Measurements from ENCODE around the gene CCDC154.

DNA sequence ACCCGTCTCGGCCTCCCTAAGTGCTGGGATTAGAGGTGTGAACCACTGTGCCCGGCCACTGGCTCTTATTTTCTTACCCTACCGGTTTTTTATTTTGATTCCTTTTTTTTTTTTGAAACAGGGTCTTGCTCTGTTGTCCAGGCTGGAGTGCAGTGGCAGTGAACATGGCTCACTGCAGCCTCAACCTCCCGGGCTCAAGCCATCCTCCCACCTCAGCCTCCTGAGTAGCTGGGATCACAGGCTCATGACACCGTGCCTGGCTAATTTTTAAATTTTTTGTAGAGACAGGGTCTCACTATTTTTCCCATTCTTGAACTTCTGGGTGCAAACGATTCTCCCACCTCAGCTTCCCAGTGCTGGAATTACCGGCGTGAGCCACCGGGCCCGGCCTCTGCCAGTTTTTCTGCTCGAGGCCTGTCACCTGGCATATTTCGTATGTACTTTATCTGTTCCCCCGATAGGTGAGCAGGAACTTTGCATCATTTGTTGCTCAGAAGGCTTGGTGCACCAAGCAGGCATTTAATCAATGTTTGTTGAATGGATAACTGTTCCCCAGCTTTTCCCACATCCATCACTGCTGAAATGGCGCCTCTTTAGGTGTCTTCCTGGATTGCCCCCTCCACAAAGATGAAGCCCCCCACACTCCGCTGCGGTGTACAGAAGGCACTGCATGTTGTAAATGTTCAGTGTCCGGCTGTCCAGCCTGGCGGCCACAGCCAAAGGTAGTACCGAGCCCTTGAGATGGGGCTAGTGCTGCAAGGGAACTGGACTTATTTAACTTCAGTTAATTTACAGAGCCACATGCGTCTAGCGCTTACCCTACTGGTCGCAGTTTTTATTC is 47.9 kb upstream of the CCDC154 start:
- TF ChIP-seq EZH2 (IDR thresholded peaks at IDR 0.05; ENCODE audit: insufficient read depth, poor library complexity, severe bottlenecking): no peak
- no peak for TF ChIP-seq EZH2phosphoT487 (IDR thresholded peaks at IDR 0.05; ENCODE audit: insufficient read depth, low read depth)
